Activated CD4-positive, alpha-beta memory T cell treated with anti-CD3 and anti-CD28 coated beads, Interleukin-2, amount 10 ng/mL, durations not matched to agents 7 days and 5 days (primary cell): Measurements from ENCODE around the gene APOBEC3H. TPM values are rescaled to one million over a fixed set of nuclear protein-coding genes. Genes with fewer than 3 reads are reported as not detected.

ENCODE experiments used
- CTCF ChIA-PET: fragments of 350-600 bp; sonication (Branson Sonifier 250); formaldehyde crosslinking; loops from one replicate; lab custom pipeline; 2021; ENCODE audit warnings: antibody characterized with exemption, inconsistent platforms; lab: Charles Lee
- POLR2A ChIA-PET: fragments of 350-600 bp; sonication (Branson Sonifier 250); formaldehyde crosslinking; loops from one replicate; lab custom pipeline; 2021; ENCODE audit warnings: antibody characterized with exemption; lab: Charles Lee
- DNase-seq: peaks from one replicate; pipeline ENCODE4 v3.0.0-alpha.2; 2020
- H3K27ac Mint-ChIP-seq: one replicate; pipeline ENCODE4 v1.8.0; 2021; ENCODE audit warnings: mild to moderate bottlenecking, mixed read lengths
- H3K27me3 Mint-ChIP-seq: one replicate; pipeline ENCODE4 v1.8.0; 2021; ENCODE audit warnings: mixed read lengths
- H3K36me3 Mint-ChIP-seq: one replicate; pipeline ENCODE4 v1.8.0; 2021; ENCODE audit warnings: low read depth, mixed read lengths
- H3K4me1 Mint-ChIP-seq: one replicate; pipeline ENCODE4 v1.8.0; 2021; ENCODE audit warnings: mixed read lengths
- H3K4me3 Mint-ChIP-seq: one replicate; pipeline ENCODE4 v1.8.0; 2021; ENCODE audit warnings: mild to moderate bottlenecking, mixed read lengths
- H3K9me3 Mint-ChIP-seq: one replicate; pipeline ENCODE4 v1.8.0; 2021; ENCODE audit warnings: mixed read lengths
- total RNA-seq, 2 experiments: library from RNA; stranded (reverse); gene quantifications; one replicate each; pipeline ENCODE4 v1.2.3, GENCODE V29; 2021

Gene APOBEC3H
- total RNA-seq, 2 experiments from 2014 or later: 126 to 128 TPM

GRCh38 chr22:39120983-39121382 is 23.9 kb downstream of the APOBEC3H start:
- POLR2A ChIA-PET: no interaction called here
- Mint-ChIP-seq H3K27ac (no peak overlapping the region), H3K4me1 (peaks cover 43% of the 10 kb centered on the region), H3K36me3 (no peaks in the 10 kb centered on the region), H3K4me3 (no peak overlapping the region), H3K27me3 (no peaks in the 10 kb centered on the region), H3K9me3 (no peaks in the 10 kb centered on the region)
- DNase-seq: no peak
- CTCF ChIA-PET: interaction anchor here (1.3 to 4.0 kb wide), 3 partner anchors 112 to 251 kb away, joined by 3 to 19 read pairs (median 6); no protein-coding TSS in a partner anchor

DNA sequence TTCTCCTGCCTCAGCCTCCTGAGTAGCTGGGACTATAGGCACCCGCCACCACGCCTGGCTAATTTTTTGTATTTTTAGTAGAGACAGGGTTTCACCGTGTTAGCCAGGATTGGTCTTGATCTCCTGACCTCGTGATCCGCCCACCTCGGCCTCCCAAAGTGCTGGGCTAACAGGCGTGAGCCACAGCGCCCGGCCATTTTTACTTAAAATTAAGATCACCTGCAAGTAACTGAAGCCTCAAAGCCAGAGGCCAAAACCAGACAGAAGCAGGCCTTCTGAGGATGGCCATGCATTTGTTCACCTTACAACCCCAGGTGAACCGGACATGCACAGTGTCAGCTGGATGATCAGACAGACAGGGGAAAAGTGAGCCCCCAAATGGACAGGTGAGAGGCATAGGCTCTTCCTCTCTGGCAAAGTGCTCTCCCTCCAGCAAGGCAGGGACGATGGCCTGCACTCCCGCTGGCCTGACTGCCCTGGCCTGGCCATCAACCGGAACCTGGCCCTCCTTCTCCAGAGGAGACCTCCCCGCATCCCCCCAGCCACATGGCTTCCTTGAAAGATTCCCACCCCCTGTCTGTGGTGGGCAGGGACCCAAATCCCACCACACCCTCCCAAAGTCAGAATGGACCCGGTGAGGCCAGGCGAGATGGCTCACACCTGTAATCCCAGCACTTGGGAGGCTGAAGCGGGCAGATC is 25.9 kb downstream of the APOBEC3H start:
- H3K9me3 Mint-ChIP-seq: no peaks in the 10 kb centered on the region
- no peaks in the 10 kb centered on the region for H3K27me3 Mint-ChIP-seq
- no peak overlapping the region for H3K27ac Mint-ChIP-seq
- no peaks in the 10 kb centered on the region for H3K36me3 Mint-ChIP-seq
- DNase-seq: no peak
- CTCF ChIA-PET: no interaction called here
- no peak overlapping the region for H3K4me3 Mint-ChIP-seq
- H3K4me1 Mint-ChIP-seq: peaks cover 25% of the 10 kb centered on the region
- POLR2A ChIA-PET: interaction anchor here (1.3 kb wide), 1 partner anchor 33 kb away, joined by 4 read pairs; no protein-coding TSS in a partner anchor

GRCh38 chr22:39123751-39124581 is 26.9 kb downstream of the APOBEC3H start:
- CTCF ChIA-PET: no interaction called here
- POLR2A ChIA-PET: no interaction called here
- Mint-ChIP-seq H3K4me1 (peaks cover 17% of the 10 kb centered on the region), H3K27ac (no peak overlapping the region), H3K36me3 (no peaks in the 10 kb centered on the region), H3K9me3 (no peaks in the 10 kb centered on the region), H3K27me3 (no peaks in the 10 kb centered on the region), H3K4me3 (no peak overlapping the region)
- no peak for DNase-seq

GRCh38 chr22:39125622-39126021 is 28.6 kb downstream of the APOBEC3H start:
- DNase-seq: no peak
- Mint-ChIP-seq H3K4me3 (no peak overlapping the region), H3K27me3 (no peaks in the 10 kb centered on the region), H3K36me3 (no peaks in the 10 kb centered on the region), H3K4me1 (peaks cover 12% of the 10 kb centered on the region), H3K9me3 (no peaks in the 10 kb centered on the region), H3K27ac (no peak overlapping the region)
- ChIA-PET CTCF (interaction anchor here (2.2 kb wide), 1 partner anchor 256 kb away, joined by 8 read pairs; no protein-coding TSS in a partner anchor), POLR2A (interaction anchor here (0.9 to 1.4 kb wide), 3 partner anchors 10 to 77 kb away, joined by 3 read pairs; no protein-coding TSS in a partner anchor)

DNA sequence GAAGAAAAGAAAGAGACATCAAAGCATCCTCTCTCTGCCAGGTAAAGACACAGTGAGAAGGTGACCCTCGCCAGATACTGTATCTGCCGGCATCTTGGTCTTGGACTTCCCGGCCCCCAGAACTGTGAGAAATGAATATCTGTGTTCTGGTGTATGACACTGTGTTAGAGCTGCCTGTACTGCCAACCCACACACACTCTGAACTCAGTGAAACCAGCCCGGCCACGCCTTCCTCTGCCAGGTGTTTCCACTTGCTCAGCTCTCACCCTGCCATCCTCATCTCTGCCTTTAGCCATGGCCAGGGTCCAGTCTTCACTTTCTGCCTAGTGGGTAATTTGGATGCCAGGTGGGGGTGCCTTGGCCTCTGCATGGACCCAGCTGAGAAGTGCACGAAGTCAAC is 31.5 kb downstream of the APOBEC3H start:
- Mint-ChIP-seq H3K27ac (no peak overlapping the region), H3K9me3 (no peaks in the 10 kb centered on the region), H3K4me1 (no peaks in the 10 kb centered on the region), H3K4me3 (no peak overlapping the region), H3K27me3 (no peaks in the 10 kb centered on the region), H3K36me3 (no peaks in the 10 kb centered on the region)
- ChIA-PET CTCF (no interaction called here), POLR2A (no interaction called here)
- DNase-seq: no peak

DNA sequence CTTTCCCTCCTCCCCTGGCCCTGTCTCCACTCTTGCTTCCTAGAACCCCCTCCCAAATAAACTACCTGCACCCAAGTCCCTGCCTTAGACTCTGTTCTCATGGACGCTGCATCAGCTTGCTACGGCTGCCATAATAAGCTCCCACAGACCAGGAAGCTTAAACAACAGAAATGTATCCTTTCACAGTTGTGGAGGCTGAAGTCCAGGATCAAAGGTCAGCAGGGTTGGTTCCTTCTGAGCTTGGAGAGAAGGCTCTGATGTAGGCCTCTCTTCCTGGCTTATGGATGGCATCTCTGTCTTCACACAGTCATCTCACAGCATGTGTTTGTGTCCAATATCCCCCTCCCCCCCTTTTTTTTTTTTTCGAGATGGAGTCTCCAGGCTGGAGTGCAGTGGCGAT is 32.0 kb downstream of the APOBEC3H start:
- ChIA-PET CTCF (no interaction called here), POLR2A (no interaction called here)
- no peaks in the 10 kb centered on the region for H3K27me3 Mint-ChIP-seq
- DNase-seq: no peak
- no peak overlapping the region for H3K27ac Mint-ChIP-seq
- H3K36me3 Mint-ChIP-seq: no peaks in the 10 kb centered on the region
- no peaks in the 10 kb centered on the region for H3K4me1 Mint-ChIP-seq
- no peak overlapping the region for H3K4me3 Mint-ChIP-seq
- no peaks in the 10 kb centered on the region for H3K9me3 Mint-ChIP-seq

DNA sequence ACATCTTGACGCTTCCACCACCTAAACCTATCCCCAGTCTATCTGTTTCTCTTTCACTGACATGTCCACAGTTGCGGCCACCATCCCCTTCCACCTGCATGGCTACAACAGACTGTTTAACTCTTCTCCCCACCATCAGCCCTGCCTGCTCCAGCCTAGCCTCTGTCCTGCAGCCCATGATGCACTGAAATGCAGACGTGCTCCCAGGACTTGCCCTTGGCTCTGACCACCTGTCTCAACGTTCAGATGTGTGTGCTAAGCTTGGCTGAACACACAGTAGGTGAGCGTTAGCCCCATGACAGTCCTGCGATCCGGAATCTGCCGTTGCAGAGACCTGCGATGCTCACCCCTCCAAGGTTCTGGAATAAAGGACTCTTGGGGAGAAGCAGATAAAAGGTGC is 32.7 kb downstream of the APOBEC3H start:
- H3K27me3 Mint-ChIP-seq: no peaks in the 10 kb centered on the region
- DNase-seq: no peak
- H3K36me3 Mint-ChIP-seq: no peaks in the 10 kb centered on the region
- no peak overlapping the region for H3K4me3 Mint-ChIP-seq
- ChIA-PET POLR2A (no interaction called here), CTCF (no interaction called here)
- H3K9me3 Mint-ChIP-seq: no peaks in the 10 kb centered on the region
- H3K4me1 Mint-ChIP-seq: no peaks in the 10 kb centered on the region
- H3K27ac Mint-ChIP-seq: no peak overlapping the region

DNA sequence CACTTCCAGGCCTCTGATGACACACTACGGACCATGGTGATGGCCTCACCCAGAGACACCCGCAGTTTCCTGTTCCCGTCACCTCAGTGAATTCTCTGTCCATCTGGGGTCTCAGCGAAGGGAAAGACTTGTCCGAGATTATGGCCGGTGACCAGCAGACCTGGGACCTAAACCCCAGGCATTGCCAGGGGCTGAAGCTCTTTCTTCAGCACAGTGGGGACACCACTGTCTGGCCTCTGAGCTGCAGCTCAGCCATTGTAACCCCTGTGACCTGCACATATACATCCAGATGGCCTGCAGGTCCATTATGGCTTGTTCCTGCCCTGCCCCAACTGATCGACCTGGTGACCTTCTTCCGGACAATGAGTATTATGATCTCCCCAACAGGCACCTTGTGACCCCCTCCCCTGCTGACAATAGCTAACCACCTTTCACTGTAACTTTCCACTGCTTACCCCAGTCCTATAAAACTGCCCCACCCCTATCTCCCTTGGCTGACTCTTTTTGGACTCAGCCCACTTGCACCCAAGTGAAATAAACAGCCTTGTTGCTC is 33.2 kb downstream of the APOBEC3H start:
- Mint-ChIP-seq H3K36me3 (no peaks in the 10 kb centered on the region), H3K4me3 (no peak overlapping the region), H3K9me3 (no peaks in the 10 kb centered on the region), H3K4me1 (no peaks in the 10 kb centered on the region), H3K27me3 (no peaks in the 10 kb centered on the region), H3K27ac (no peak overlapping the region)
- ChIA-PET CTCF (no interaction called here), POLR2A (no interaction called here)
- no peak for DNase-seq

DNA sequence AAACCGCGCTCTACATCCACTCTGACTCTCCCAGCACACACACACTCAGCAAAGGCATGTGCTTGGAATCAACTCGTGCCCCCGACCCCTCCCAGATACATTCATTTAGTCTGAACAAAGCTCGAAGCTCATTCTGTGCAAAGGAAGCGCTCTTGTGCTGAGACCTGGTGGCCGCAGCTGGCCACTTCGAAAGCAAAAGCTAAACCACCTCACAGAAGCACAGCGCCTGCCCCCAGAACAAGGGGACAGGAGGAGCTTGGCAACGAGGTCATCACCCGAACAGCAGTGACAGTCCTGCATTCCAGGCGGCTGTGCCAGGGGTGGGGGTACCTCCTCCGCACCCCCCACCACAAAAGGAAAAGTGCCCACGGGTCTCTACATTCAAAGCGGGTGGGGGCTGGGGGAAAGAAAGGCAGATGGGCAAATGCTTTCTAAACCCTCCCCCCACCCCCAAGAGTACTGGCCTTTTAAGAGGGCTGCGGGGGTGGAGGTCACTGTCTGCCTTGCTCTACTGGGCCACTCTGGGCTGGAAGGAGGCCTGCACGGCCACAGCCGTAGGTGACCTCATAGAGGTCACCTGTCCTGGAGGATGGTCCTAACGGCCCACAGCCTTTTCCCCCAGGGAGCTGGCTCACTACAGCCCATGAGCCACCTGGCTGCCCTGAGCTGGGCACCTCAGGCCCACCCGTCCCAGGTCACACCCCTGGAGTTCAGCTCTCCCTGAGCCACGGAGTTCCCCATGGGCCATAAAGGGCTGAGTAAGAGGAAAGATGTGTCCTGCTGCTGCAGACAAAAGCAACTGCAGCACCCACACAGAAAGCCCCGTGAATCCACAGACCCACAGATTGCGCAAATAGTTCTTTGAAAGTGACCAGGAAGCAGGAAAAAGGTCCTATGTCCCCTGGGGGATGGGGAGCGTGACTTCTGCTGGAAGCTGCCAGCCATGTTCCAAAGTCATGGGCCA is 34.1 kb downstream of the APOBEC3H start:
- Mint-ChIP-seq H3K4me1 (no peaks in the 10 kb centered on the region), H3K27ac (no peak overlapping the region), H3K4me3 (no peak overlapping the region), H3K36me3 (no peaks in the 10 kb centered on the region), H3K27me3 (no peaks in the 10 kb centered on the region), H3K9me3 (no peaks in the 10 kb centered on the region)
- ChIA-PET POLR2A (no interaction called here), CTCF (no interaction called here)
- no peak for DNase-seq

DNA sequence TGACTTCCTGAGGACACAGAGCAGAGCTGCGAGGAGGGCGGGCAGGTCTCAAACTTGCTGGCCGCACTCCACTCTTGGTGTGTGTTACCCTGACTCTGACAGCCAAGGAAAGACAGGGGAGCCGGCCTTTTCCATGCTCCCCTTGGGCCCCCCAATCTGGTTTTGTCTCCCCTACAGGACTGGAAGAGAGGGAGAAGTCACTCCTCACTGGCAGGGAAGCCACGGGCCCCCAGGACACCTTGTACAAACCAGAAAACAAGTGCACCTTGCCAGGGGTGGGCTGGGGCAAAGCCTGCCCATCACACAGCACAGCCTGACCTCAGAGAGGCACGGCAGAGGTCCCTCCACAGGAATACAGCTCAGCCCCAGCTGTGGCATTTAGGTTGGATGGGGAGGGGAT is 35.2 kb downstream of the APOBEC3H start:
- Mint-ChIP-seq H3K27me3 (no peaks in the 10 kb centered on the region), H3K9me3 (no peaks in the 10 kb centered on the region), H3K27ac (no peak overlapping the region), H3K4me3 (no peak overlapping the region), H3K36me3 (no peaks in the 10 kb centered on the region), H3K4me1 (no peaks in the 10 kb centered on the region)
- POLR2A ChIA-PET: no interaction called here
- no peak for DNase-seq
- CTCF ChIA-PET: no interaction called here

GRCh38 chr22:39132871-39133524 is 36.0 kb downstream of the APOBEC3H start:
- POLR2A ChIA-PET: no interaction called here
- Mint-ChIP-seq H3K4me1 (no peaks in the 10 kb centered on the region), H3K36me3 (no peaks in the 10 kb centered on the region), H3K9me3 (no peaks in the 10 kb centered on the region), H3K4me3 (no peak overlapping the region), H3K27me3 (no peaks in the 10 kb centered on the region), H3K27ac (no peak overlapping the region)
- CTCF ChIA-PET: no interaction called here
- DNase-seq: no peak

DNA sequence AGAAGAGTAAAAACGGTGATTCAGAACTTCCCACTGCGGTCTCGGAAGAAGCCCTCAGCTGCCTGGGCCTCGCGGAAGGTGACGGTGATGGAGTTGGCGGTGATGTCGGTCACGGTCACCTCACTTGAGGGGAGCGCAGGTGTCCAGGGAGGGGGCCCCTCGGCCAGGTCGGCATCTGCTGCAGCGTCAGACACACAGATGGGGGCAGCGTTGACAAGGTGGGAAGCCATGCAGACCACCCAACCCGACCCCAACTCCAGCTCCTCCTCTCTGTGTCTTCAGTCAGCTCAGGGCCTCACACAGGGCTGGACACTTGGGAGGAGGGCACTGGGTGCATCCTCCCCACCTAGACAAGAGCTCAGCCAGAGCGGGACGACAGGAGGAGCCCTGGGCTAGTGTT is 36.8 kb downstream of the APOBEC3H start:
- Mint-ChIP-seq H3K27me3 (no peaks in the 10 kb centered on the region), H3K9me3 (no peaks in the 10 kb centered on the region), H3K4me3 (no peak overlapping the region), H3K4me1 (no peaks in the 10 kb centered on the region), H3K27ac (no peak overlapping the region), H3K36me3 (no peaks in the 10 kb centered on the region)
- no peak for DNase-seq
- CTCF ChIA-PET: no interaction called here
- POLR2A ChIA-PET: no interaction called here
